Uterus (tissue), 4 donors: ENCODE results near the gene OTOP1. TPM values are rescaled to one million over a fixed set of nuclear protein-coding genes. Genes with fewer than 3 reads are reported as not detected.
"Not testable (repeated sequence)": the region's sequence is repeated elsewhere in the genome, so short reads cannot be mapped to it uniquely, and the experiment has no call there.

ENCODE experiments used
- DNase-seq, 2 donors: peaks; one replicate each; pipeline ENCODE4 v3.0.0-alpha.2; 2019 to 2020
- H3K27ac ChIP-seq, 2 donors: fragments of 200-600 bp; sonication (generic); 1 replicate in 1 of 2; 2 replicates in 1 of 2; pipeline ENCODE4 v1.5.1; 2016 to 2018
- H3K27me3 ChIP-seq, 2 donors: fragments of 200-600 bp; sonication (generic); one replicate each; pipeline ENCODE4 v1.5.1; 2018 to 2019; ENCODE audit warnings: control low read depth in 1 of 2
- H3K36me3 ChIP-seq, 2 donors: fragments of 200-600 bp; sonication (generic); one replicate each; pipeline ENCODE4 v1.5.1; 2019; ENCODE audit warnings: control low read depth in 1 of 2
- H3K4me1 ChIP-seq, 2 donors: fragments of 200-600 bp; sonication (generic); one replicate each; pipeline ENCODE4 v1.5.1; 2018 to 2019; ENCODE audit warnings: control low read depth in 1 of 2
- H3K4me3 ChIP-seq, 2 donors: fragments of 200-600 bp; sonication (generic); 1 replicate in 1 of 2; 2 replicates in 1 of 2; pipeline ENCODE4 v1.5.1; 2018 to 2019; ENCODE audit warnings: mild to moderate bottlenecking in 1 of 2
- H3K9me3 ChIP-seq, 2 donors: fragments of 200-600 bp; sonication (generic); one replicate each; pipeline ENCODE4 v1.5.1; 2019; ENCODE audit warnings: control low read depth in 1 of 2
- POLR2A ChIP-seq, 2 donors: fragments of 450-650 bp; IDR thresholded peaks; one replicate each; pipeline ENCODE4 v1.6.1; 2016; ENCODE audit warnings: antibody characterized with exemption in 2 of 2, mild to moderate bottlenecking in 1 of 2, moderate library complexity in 1 of 2
- intact Hi-C: fragments of 100-400 bp; cut with DNase I; formaldehyde crosslinking; loops from one replicate; pipeline ENCODE4 v1.15.1; 2023; ENCODE audit warnings: low total_unique reads
- total RNA-seq, 4 donors: library from RNA; depleted of rRNA in 3 of 4; stranded (reverse); fragments of >200 nt in 3 of 4; gene quantifications; one replicate each; pipeline versions ENCODE4 v1.1.0 to v1.2.4, GENCODE V29; 2014 to 2023
- TF ChIP-seq, protein P1 (sequence below), 4 experiments: fragments of 200-600 bp in 2 of 4; fragments of 450-650 bp in 2 of 4; sonication (generic) in 2 of 4; IDR thresholded peaks; one replicate each; pipeline ENCODE4 v1.5.1; 2016 to 2019; ENCODE audit warnings: antibody characterized with exemption in 4 of 4, mild to moderate bottlenecking in 2 of 4, moderate library complexity in 1 of 4
- donor health status: DM: yes; HTN: yes; CAD: no.

OTOP1 gene
- total RNA-seq, 4 donors from 2014 or later = not detected

DNA sequence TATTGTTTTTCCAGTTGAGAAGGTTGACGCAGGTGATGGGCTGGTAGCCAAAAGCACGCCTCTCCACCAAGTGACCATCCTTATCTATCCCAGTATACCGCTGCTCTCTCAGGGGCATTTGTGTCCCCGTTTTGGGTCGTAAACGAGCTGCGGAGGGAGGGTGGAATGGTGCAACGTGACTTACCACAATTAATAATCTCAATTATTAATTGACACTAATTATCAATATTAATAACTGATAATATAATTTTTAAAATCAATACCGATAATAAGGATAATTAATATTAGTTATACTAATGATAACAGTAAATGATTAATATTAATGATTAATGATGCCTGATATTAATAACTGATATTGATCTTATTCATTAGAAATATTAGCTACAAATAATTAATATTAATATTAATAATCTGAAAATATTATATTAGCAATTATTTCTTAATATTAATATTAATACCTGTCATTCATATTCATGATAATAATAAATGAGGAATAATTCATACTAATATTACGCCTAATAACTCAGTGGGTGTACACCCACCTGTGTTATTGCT, 56.1 kb downstream of the OTOP1 start:
- TF ChIP-seq POLR2A (IDR thresholded peaks at IDR 0.05) = no peak
- TF ChIP-seq, protein P1, sequence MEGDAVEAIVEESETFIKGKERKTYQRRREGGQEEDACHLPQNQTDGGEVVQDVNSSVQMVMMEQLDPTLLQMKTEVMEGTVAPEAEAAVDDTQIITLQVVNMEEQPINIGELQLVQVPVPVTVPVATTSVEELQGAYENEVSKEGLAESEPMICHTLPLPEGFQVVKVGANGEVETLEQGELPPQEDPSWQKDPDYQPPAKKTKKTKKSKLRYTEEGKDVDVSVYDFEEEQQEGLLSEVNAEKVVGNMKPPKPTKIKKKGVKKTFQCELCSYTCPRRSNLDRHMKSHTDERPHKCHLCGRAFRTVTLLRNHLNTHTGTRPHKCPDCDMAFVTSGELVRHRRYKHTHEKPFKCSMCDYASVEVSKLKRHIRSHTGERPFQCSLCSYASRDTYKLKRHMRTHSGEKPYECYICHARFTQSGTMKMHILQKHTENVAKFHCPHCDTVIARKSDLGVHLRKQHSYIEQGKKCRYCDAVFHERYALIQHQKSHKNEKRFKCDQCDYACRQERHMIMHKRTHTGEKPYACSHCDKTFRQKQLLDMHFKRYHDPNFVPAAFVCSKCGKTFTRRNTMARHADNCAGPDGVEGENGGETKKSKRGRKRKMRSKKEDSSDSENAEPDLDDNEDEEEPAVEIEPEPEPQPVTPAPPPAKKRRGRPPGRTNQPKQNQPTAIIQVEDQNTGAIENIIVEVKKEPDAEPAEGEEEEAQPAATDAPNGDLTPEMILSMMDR (IDR thresholded peaks at IDR 0.05) = no peak
- H3K4me1 ChIP-seq = no peaks in the 10 kb centered on the region
- DNase-seq = no peak
- no peaks in the 10 kb centered on the region for H3K9me3 ChIP-seq
- intact Hi-C loops = no loop called here
- H3K27ac ChIP-seq = no peak overlapping the region
- no peak overlapping the region for H3K4me3 ChIP-seq
- H3K36me3 ChIP-seq = no peaks in the 10 kb centered on the region
- H3K27me3 ChIP-seq = no peaks in the 10 kb centered on the region

DNA sequence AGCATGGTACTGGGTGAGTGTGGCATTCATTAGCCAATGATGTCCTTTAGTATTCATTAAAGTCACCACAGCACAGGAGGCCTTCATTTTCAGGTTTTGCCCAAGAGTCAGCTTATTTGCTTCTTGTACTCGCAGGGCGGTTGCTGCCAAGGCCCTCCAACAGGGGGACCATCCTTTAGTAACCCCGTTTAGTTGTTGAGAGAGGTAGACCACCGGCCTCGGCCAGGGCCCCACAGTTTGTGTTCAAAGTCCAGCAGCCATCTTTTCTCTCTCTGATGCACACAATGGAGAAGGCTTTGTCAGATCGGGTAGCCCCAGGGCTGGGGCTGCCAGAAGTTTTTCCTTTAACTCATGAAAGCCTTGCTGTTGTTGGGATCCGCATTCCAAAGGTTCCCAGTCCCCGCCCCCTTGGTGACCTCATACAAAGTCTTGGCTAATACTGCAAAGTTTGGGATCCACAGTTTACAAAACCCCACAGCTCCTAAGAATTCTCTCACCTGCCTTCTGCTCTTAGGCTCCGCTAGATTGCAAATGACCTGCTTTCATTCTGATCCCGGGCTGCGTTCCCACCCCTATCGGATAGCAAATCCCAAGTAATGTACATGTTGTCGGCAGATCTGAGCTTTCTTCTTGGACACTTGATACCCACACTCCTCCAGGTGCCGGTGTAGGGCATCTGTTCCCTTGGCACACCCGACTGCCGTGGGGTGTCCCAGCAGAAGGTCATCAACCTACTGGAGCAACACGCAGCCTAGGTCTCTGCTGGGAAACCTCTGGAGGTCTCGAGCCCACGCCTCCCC, 58.5 kb downstream of the OTOP1 start:
- DNase-seq, H3K4me1 ChIP-seq, intact Hi-C loops, H3K4me3 ChIP-seq, H3K27ac ChIP-seq, H3K27me3 ChIP-seq, H3K36me3 ChIP-seq, H3K9me3 ChIP-seq: not testable (repeated sequence)

DNA sequence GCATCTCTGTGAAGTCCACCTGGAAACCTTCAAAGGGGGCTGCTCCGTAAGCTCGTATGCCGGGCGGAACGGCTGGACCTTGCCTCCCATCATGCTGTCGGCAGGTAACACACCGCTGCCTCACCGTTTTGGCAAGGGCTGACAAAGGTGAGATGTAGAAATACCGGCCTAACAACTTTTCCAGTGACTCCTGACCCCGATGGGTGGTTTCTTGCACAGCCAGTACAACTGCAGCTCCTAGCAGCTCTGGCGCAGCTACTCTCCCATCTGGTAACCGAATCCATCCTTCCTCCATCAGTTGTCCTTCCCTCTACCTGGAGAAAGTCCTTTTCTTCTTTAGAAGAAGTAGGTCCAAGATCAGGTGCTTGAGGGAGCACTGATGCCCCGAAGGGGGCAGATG, 59.7 kb downstream of the OTOP1 start:
- H3K27ac ChIP-seq, H3K9me3 ChIP-seq, H3K36me3 ChIP-seq, DNase-seq, H3K27me3 ChIP-seq, intact Hi-C loops, H3K4me3 ChIP-seq, H3K4me1 ChIP-seq: not testable (repeated sequence)

DNA sequence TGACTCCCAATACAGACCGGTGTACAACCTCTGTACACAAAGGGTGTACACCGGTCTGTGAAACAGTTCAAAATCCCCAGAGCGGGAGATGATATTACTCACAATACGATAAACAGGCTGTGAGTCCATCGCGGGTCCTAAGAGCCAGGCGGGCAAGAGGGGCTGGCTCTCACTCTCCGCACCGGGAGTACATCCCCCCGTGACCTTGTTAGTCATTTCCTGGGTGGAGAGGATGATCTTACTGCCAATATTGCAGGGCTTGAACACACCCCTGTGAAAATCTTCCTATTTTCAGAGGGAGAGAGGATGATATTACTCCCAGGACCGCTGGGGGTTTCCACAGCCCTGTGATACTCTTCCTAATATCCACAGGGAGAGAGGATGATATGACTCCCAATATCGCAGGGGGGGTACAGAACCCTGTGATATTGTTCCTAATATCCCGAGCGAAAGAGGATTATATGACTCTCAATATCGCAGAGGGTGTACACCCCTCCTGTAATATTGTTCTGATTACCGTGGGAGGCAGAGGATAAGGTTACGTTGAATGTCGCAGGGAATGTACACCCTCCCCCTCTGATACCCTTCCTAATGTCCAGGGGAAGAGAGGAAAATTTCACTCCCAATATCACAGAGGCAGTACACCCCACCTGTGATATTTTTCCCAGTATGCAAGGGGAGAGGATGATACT, 60.9 kb downstream of the OTOP1 start:
- H3K4me1 ChIP-seq, H3K9me3 ChIP-seq, H3K27me3 ChIP-seq, H3K27ac ChIP-seq, intact Hi-C loops, H3K36me3 ChIP-seq, DNase-seq, H3K4me3 ChIP-seq: not testable (repeated sequence)

DNA sequence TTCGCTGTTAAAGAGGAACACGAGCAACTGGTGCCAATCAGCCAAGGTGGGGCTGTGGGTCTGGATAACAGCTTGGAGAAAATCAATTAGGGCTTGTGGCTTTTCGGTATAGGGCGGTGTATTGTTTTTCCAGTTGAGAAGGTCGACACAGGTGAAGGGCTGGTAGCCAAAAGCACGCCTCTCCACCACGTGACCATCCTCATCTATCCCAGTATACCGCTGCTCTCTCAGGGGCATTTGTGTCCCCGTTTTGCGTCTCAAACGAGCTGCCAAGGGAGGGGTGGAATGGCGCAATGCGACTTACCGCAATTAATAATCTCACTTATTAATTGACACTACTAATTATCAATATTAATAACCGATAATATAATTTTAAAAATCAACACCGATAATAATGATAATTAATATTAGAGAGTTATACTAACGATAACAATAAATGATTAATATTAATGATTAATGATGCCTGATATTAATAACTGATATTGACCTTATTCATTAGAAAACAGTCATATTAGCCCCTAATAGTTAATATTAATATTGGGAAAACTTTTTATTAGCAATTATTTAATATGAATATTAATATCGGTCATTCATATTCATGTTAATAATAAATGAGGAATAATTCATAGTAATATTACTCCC, 62.1 kb downstream of the OTOP1 start:
- H3K9me3 ChIP-seq, H3K27me3 ChIP-seq, intact Hi-C loops, H3K4me1 ChIP-seq, H3K4me3 ChIP-seq, H3K36me3 ChIP-seq, DNase-seq, H3K27ac ChIP-seq: not testable (repeated sequence)

DNA sequence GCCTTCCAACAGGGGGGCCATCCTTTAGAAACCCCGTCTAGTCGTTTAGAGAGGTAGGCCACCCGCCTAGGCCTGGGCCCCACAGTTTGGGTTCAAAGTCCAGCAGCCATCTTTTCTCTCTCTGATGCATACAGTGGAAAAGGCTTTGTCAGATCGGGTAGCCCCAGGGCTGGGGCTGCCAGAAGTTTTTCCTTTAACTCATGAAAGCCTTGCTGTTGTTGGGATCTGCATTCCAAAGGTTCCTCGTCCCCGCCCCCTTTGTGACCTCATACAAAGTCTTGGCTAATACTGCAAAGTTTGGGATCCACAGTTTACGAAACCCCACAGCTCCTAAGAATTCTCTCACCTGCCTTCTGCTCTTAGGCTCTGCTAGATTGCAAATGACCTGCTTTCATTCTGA, 64.5 kb downstream of the OTOP1 start:
- DNase-seq, H3K27ac ChIP-seq, H3K4me3 ChIP-seq, intact Hi-C loops, H3K27me3 ChIP-seq, H3K9me3 ChIP-seq, H3K4me1 ChIP-seq, H3K36me3 ChIP-seq: not testable (repeated sequence)

DNA sequence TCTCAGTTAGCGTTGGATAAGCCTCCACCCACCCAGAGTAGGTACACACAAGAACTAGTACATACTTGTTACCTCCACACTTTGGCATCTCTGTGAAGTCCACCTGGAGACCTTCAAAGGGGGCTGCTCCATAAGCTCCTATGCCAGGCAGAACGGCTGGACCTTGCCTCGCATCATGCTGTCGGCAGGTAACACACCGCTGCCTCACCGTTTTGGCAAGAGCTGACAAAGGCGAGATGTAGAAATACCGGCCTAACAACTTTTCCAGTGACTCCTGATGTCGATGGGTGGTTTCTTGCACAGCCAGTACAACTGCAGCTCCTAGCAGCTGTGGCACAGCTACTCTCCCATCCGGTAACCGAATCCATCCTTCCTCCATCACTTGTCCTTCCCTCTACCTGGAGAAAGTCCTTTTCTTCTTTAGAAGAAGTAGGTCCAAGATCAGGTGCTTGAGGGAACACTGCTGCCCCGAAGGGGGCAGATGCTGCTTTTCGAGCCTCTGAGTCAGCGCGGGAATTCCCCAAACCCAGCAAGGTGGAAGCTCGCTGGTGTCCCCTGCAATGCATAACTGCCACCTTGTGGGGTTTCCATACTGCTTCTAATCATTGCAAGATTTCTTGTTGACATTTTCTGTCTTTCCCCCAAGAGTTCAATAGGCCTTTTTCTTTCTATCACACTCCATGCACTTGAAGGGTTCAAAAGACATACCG, 65.6 kb downstream of the OTOP1 start:
- H3K27ac ChIP-seq, H3K27me3 ChIP-seq, H3K36me3 ChIP-seq, H3K9me3 ChIP-seq, DNase-seq, H3K4me1 ChIP-seq, intact Hi-C loops, H3K4me3 ChIP-seq: not testable (repeated sequence)

DNA sequence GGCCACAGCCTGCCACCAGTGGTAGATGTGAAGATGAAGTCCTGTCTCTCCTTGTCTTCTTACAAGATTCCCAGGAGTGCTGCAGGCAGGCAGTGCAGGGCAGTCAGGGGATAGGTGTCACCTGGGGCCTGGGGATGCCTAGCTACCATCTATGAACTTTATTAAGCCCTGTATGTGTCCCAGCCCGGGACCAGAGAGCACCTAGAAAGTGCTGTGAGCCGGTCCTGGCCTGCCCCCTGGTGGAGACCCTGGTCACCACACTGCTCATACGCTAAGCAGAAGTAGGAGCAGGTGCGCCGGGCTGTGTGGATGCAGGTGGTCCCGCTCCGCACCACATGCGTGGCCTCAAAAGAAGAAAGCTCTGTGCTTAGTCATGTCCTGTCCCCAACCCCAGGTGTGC, 81.1 kb downstream of the OTOP1 start:
- H3K36me3 ChIP-seq, H3K9me3 ChIP-seq, H3K4me3 ChIP-seq, H3K4me1 ChIP-seq, H3K27ac ChIP-seq, H3K27me3 ChIP-seq, DNase-seq, intact Hi-C loops: not testable (repeated sequence)

DNA sequence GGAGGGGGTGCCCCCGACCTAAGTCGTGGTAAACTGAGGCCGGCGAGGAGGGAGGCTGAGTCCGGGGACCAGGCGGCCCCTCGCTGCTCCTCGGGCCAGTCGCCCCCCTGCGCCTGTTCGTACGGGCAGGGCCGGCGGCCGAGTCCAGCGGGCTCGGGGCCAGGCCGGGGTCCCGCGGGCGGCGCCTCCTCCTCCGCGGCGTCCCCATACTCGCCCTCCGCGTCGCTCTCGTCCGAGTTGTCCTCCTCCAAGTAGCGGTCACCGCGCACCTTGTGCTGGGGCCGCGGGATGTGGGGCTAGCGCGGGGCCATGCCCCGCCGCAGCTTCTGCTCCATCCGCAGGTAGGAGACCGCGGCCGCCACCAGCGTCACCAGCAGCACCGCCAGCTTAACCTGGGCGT, 83.4 kb downstream of the OTOP1 start:
- H3K36me3 ChIP-seq, DNase-seq, H3K9me3 ChIP-seq, intact Hi-C loops, H3K4me3 ChIP-seq, H3K27ac ChIP-seq, H3K27me3 ChIP-seq, H3K4me1 ChIP-seq: not testable (repeated sequence)

DNA sequence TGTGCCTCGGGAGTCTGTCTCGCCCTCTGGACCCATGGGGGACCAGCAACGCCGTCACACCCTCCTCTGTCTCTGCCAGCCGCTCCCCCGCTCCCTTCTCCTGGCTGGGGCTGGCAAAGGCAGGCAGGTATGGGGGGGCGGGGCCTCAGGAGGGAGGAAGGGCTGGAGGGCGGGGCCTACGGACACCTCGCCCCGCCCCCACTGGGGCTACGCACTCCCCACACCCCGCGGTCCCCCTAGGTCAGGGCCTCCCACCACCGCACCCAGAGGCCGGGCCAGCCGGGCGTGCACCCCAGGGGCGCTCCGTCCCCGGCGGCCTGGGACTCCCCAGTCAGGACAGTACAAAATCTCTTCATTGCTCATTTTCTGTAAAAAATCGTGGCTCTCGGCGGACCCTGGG, 84.0 kb downstream of the OTOP1 start:
- H3K27me3 ChIP-seq, intact Hi-C loops, H3K36me3 ChIP-seq, H3K4me3 ChIP-seq, H3K27ac ChIP-seq, H3K4me1 ChIP-seq, DNase-seq, H3K9me3 ChIP-seq: not testable (repeated sequence)

DNA sequence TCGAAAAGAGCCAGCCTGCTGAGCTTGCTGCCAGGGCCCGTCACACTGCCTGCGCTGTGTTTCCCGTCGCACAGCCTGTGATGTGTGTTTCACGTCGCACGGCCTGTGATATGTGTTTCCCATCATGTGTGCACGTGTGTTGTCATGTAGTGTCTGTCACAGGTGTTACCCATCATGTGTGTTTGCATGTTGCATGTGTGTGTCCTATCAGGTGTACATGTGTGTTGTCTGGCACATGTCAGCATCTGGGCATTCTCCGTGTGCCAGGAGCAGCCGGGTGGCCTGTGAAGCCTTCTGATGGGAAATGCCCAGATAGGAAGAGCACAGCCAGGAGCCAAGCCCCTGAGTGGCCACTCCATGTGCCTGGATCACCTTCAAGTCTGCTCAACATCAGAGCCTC, 85.5 kb downstream of the OTOP1 start:
- H3K4me1 ChIP-seq, H3K4me3 ChIP-seq, DNase-seq, H3K27me3 ChIP-seq, H3K27ac ChIP-seq, H3K9me3 ChIP-seq, H3K36me3 ChIP-seq, intact Hi-C loops: not testable (repeated sequence)
